ENCODE data around the gene FOXK1.
"Not testable (repeated sequence)": the region's sequence is repeated elsewhere in the genome, so short reads cannot be mapped to it uniquely, and the experiment has no call there.

FOXK1 gene

GRCh38 chr7:4667776-4668509, 14.2 kb upstream of the FOXK1 start:
- peak; percentile 21 for DNase-seq

- no peak for DNase-seq
These were observed 13.6 kb upstream of the FOXK1 start for GRCh38 chr7:4668510-4668847.

GRCh38 chr7:4670791-4671190, 11.3 kb upstream of the FOXK1 start:
- DNase-seq, result no peak

GRCh38 chr7:4675771-4676367, 6.2 kb upstream of the FOXK1 start:
- no peak for DNase-seq

- DNase-seq, result not testable (repeated sequence)
These were observed 4.6 kb upstream of the FOXK1 start for GRCh38 chr7:4677518-4677917.

GRCh38 chr7:4681218-4681851, 760 bp upstream of the FOXK1 start:
- DNase-seq, result no peak

GRCh38 chr7:4682621-4683042, 537 bp downstream of the FOXK1 start:
- DNase-seq, result peak; percentile 10

- no peak for DNase-seq
These were observed 1.2 kb downstream of the FOXK1 start for GRCh38 chr7:4683043-4683883.

- DNase-seq, result no peak
These were observed 1.9 kb downstream of the FOXK1 start for GRCh38 chr7:4683884-4684565.

GRCh38 chr7:4684846-4685245, 2.8 kb downstream of the FOXK1 start:
- no peak for DNase-seq

GRCh38 chr7:4685676-4686075, 3.6 kb downstream of the FOXK1 start:
- DNase-seq, result not testable (repeated sequence)

- DNase-seq, result no peak
These were observed 5.9 kb downstream of the FOXK1 start for GRCh38 chr7:4687956-4688355.

GRCh38 chr7:4689151-4689550, 7.1 kb downstream of the FOXK1 start:
- DNase-seq, result no peak

GRCh38 chr7:4689668-4690067, 7.6 kb downstream of the FOXK1 start:
- DNase-seq, result no peak

GRCh38 chr7:4690953-4691856, 9.1 kb downstream of the FOXK1 start:
- DNase-seq, result no peak

GRCh38 chr7:4692055-4692454, 10.0 kb downstream of the FOXK1 start:
- DNase-seq, result no peak

- DNase-seq, result not testable (repeated sequence)
These were observed 10.5 kb downstream of the FOXK1 start for GRCh38 chr7:4692622-4693021.

- DNase-seq, result no peak
These were observed 11.1 kb downstream of the FOXK1 start for GRCh38 chr7:4693152-4693551.

- DNase-seq, result no peak
These were observed 11.7 kb downstream of the FOXK1 start for GRCh38 chr7:4693749-4694148.

GRCh38 chr7:4694305-4694704, 12.2 kb downstream of the FOXK1 start:
- no peak for DNase-seq

- DNase-seq, result no peak
These were observed 16.7 kb downstream of the FOXK1 start for GRCh38 chr7:4698707-4699275.

Data from NCI-H2171 treated with DMSO at 0.1 percent for 48 hours (cell line).